Measurements from ENCODE around the gene LUC7L3. TPM values are rescaled to one million over a fixed set of nuclear protein-coding genes. Genes with fewer than 3 reads are reported as not detected.
A peak's percentile ranks its signal among the peaks of the same experiment; 100 is the strongest.

LUC7L3 gene
- total and polyA plus RNA-seq, 2 of the 13 experiments (the other 11 are each of a cell fraction or from before 2014, with no cell fraction given), result 108 to 120 TPM

GRCh38 chr17:50691550-50692447 is 27.6 kb upstream of the LUC7L3 start (continued):
- no peak for TF ChIP-seq ZBTB8A (CRISPR knock-in tag; IDR thresholded peaks at IDR 0.05; ENCODE audit: borderline replicate concordance, low read depth)
- no peak for TF ChIP-seq CBX2 (IDR thresholded peaks at IDR 0.05; ENCODE audit: low read depth, low read length)
- no peak for TF ChIP-seq CBX2 (CRISPR knock-in tag; IDR thresholded peaks at IDR 0.05; ENCODE audit: low read depth)
- peak; percentile 70 for TF ChIP-seq ZNF605 (CRISPR knock-in tag; IDR thresholded peaks at IDR 0.05)

- no peak for DNase-seq (ENCODE audit: low spot score)
- Histone ChIP-seq H3K27ac (ENCODE audit: extremely low read length, insufficient read depth, low read length) (peak overlapping the region; percentile 89), H3K4me2 (ENCODE audit: low read depth, low read length) (peak overlapping the region; percentile 80), H3K4me1 (ENCODE audit: insufficient read depth, low read length) (peaks cover 84% of the 10 kb centered on the region), H3K36me3 (replicated peaks in 1 of 2; ENCODE audit: control insufficient read depth in 1 of 2, insufficient read depth in 2 of 2, low read length in 2 of 2) (peaks cover 12 to 22% of the 10 kb centered on the region in 2 experiments), H3K27me3 (ENCODE audit: control insufficient read depth in 1 of 2, insufficient read depth in 2 of 2, low read length in 2 of 2) (no peaks in the 10 kb centered on the region), H3K79me2 (ENCODE audit: insufficient read depth, low read length) (peaks cover 6% of the 10 kb centered on the region), H4K20me1 (ENCODE audit: insufficient read depth, low read length) (no peaks in the 10 kb centered on the region), H3K9ac (ENCODE audit: insufficient read depth, low read depth, low read length) (peak overlapping the region; percentile 66), H3K4me3 (replicated peaks in 1 of 3; ENCODE audit: insufficient read depth in 1 of 3, low read depth in 2 of 3, low read length in 3 of 3) (peak overlapping the region in 1 of 3 experiments; percentile 42; a peak in 2 of 6 replicates), H2AFZ (ENCODE audit: low read length) (no peak overlapping the region), H3K9me3 (ENCODE audit: low read length) (no peaks in the 10 kb centered on the region)
- TSS peak; percentile 73 for BruUV-seq (replicated peaks)
- CTCF ChIA-PET (ENCODE audit: low intra/inter-chr PET ratio, low total read pairs), result interaction anchor here (2.3 kb wide), 1 partner anchor 59 kb away, joined by 9 read pairs; no protein-coding TSS in a partner anchor
- WGBS (ENCODE audit: low lambda C conversion rate), result 12% methylated on average over 6 of the region's 6 CpGs
- FAIRE-seq, result no peak
- intact Hi-C loops (cut with micrococcal nuclease; ENCODE audit: unreplicated experiment) (loop anchor here (1.0 kb wide), 2 partner anchors 8 to 210 kb away; no protein-coding TSS in a partner anchor), in situ Hi-C loops (cut with HindIII; ENCODE audit: extremely low pct_ligation_motif_present, low pct_unique_long_range_greater_than_20kb) (loop anchor here (5.0 kb wide), 2 partner anchors 65 to 145 kb away; partner anchors contain the start of gene SPATA20)
- ATAC-seq, result no peak
- POLR2A ChIA-PET, result interaction anchor here (0.8 to 21.3 kb wide), 29 partner anchors 8 to 295 kb away, joined by 3 to 839 read pairs (median 6); partner anchors contain the start of genes ABCC3, ANKRD40, CACNA1G and LRRC59
- TF ChIP-seq ZNF232 (CRISPR knock-in tag; IDR thresholded peaks at IDR 0.05; ENCODE audit: borderline replicate concordance), result no peak; the same call in 1 of the 2 replicates
- TF ChIP-seq PRDM10 (CRISPR knock-in tag; IDR thresholded peaks at IDR 0.05; ENCODE audit: low read depth), result peak; percentile 20; the same call in 1 of the 2 replicates
- TF ChIP-seq NR2F6 (IDR thresholded peaks at IDR 0.05), result no peak
- no peak for TF ChIP-seq NR2F6 (CRISPR knock-in tag; IDR thresholded peaks at IDR 0.05)
- TF ChIP-seq SOX6 (IDR thresholded peaks at IDR 0.05), result no peak
- TF ChIP-seq SOX6 (CRISPR knock-in tag; IDR thresholded peaks at IDR 0.05), result no peak
- TF ChIP-seq, protein P1, sequence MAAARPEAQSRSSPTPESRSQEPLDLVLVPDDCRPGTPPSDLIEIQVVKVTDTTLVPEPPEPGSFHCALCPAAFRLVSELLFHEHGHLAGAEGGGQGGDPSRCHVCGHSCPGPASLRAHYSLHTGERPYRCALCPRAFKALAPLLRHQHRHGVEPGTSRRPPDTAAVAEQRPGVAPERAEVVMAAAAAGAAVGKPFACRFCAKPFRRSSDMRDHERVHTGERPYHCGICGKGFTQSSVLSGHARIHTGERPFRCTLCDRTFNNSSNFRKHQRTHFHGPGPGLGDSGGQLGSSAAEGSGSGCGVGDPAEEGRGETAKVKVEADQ (CRISPR knock-in tag; IDR thresholded peaks at IDR 0.05; ENCODE audit: borderline replicate concordance), result 0 out of 2 replicates have a peak, but pooled peaks have one; percentile 5
- no peak for TF ChIP-seq CBX2 (IDR thresholded peaks at IDR 0.05; ENCODE audit: low read depth, low read length)
- no peak for TF ChIP-seq CBX2 (CRISPR knock-in tag; IDR thresholded peaks at IDR 0.05; ENCODE audit: low read depth)
- 0 out of 2 replicates have a peak, but pooled peaks have one; percentile 48 for TF ChIP-seq ZNF615 (CRISPR knock-in tag; IDR thresholded peaks at IDR 0.05; ENCODE audit: borderline replicate concordance)
- TF ChIP-seq, protein P2, sequence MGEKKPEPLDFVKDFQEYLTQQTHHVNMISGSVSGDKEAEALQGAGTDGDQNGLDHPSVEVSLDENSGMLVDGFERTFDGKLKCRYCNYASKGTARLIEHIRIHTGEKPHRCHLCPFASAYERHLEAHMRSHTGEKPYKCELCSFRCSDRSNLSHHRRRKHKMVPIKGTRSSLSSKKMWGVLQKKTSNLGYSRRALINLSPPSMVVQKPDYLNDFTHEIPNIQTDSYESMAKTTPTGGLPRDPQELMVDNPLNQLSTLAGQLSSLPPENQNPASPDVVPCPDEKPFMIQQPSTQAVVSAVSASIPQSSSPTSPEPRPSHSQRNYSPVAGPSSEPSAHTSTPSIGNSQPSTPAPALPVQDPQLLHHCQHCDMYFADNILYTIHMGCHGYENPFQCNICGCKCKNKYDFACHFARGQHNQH (CRISPR knock-in tag; IDR thresholded peaks at IDR 0.05), result peak; percentile 13; the same call in 1 of the 2 replicates
- no peak for TF ChIP-seq TCF12 (IDR thresholded peaks at IDR 0.05)
- no peak for TF ChIP-seq TCF12 (CRISPR knock-in tag; IDR thresholded peaks at IDR 0.05)
These were observed 26.9 kb upstream of the LUC7L3 start for GRCh38 chr17:50692448-50693035.
